Measurements from ENCODE around the gene NR2F1-AS1.

The NR2F1-AS1 gene

GRCh38 chr5:93378073-93378472 is 202.9 kb downstream of the NR2F1-AS1 start:
- DNase-seq: peak in 1 of 2 experiments; percentile 54

- no peak for DNase-seq
Observed at GRCh38 chr5:93371893-93372292, 209.1 kb downstream of the NR2F1-AS1 start.

- DNase-seq: no peak
Observed at GRCh38 chr5:93364378-93364777, 216.6 kb downstream of the NR2F1-AS1 start.

- no peak for DNase-seq
Observed at GRCh38 chr5:93360436-93361088, 220.5 kb downstream of the NR2F1-AS1 start.

- no peak for DNase-seq
Observed at GRCh38 chr5:93359960-93360305, 221.1 kb downstream of the NR2F1-AS1 start.
